ENCODE results near the gene ZG16B.

ZG16B gene

DNA sequence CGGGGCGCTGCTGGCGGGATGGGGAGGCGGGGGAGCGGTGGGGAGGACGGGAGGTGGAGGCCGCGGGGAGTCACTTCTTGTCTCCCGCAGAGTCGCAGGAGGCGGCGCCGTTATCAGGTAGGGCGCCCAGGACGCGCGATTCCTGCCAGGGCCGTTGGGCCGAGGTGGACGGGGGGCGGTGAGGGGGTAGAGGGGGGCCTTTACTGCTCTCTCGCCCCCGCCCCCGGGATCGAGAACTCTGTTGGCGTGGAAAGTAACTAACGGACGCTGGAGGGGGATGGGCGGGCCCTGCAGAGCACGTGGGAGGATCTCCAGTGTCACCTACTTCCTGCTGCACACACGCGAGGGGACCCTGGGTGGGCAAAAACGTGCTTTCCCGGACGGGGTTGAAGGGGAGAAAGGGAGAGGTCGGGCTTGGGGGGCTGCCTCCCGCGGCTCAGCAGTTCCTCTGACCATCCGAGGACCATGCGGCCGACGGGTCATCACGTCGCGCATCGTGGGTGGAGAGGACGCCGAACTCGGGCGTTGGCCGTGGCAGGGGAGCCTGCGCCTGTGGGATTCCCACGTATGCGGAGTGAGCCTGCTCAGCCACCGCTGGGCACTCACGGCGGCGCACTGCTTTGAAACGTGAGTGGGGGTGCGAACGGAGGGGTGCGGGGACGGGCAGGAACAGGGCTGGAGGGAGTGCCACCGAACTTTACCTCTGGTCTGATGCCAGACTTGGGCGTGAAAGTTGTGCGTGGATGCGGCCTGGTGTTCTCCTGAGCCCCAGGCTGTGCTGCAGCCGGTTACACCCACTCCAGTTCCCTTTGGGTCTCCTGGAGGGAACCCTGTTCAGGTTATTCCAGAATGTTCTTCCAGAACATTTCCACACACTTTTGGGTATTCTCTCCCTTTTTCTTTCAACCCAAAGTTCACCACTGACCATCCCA, 12.5 kb upstream of the ZG16B start:
- Mint-ChIP-seq H3K27me3 (peaks cover 23% of the 10 kb centered on the region), H3K36me3 (no peaks in the 10 kb centered on the region), H3K27ac (no peak overlapping the region), H3K4me1 (no peaks in the 10 kb centered on the region), H3K9me3 (no peaks in the 10 kb centered on the region), H3K4me3 (peak overlapping the region; percentile 51)
- peak; percentile 5 for ATAC-seq

GRCh38 chr16:2818272-2818876, 11.7 kb upstream of the ZG16B start:
- Mint-ChIP-seq H3K4me3 (no peak overlapping the region), H3K27me3 (peaks cover 20% of the 10 kb centered on the region), H3K4me1 (no peaks in the 10 kb centered on the region), H3K27ac (no peak overlapping the region), H3K36me3 (no peaks in the 10 kb centered on the region), H3K9me3 (no peaks in the 10 kb centered on the region)
- no peak for ATAC-seq

- H3K27ac Mint-ChIP-seq = no peak overlapping the region
- no peaks in the 10 kb centered on the region for H3K9me3 Mint-ChIP-seq
- no peak for ATAC-seq
- H3K4me1 Mint-ChIP-seq = no peaks in the 10 kb centered on the region
- H3K27me3 Mint-ChIP-seq = peaks cover 20% of the 10 kb centered on the region
- H3K36me3 Mint-ChIP-seq = no peaks in the 10 kb centered on the region
- H3K4me3 Mint-ChIP-seq = no peak overlapping the region
These were observed 10.7 kb upstream of the ZG16B start for GRCh38 chr16:2819179-2819938.

GRCh38 chr16:2819939-2820835, 9.9 kb upstream of the ZG16B start:
- ATAC-seq = no peak
- Mint-ChIP-seq H3K27me3 (peaks cover 22% of the 10 kb centered on the region), H3K9me3 (no peaks in the 10 kb centered on the region), H3K4me3 (no peak overlapping the region), H3K36me3 (no peaks in the 10 kb centered on the region), H3K4me1 (no peaks in the 10 kb centered on the region), H3K27ac (no peak overlapping the region)

DNA sequence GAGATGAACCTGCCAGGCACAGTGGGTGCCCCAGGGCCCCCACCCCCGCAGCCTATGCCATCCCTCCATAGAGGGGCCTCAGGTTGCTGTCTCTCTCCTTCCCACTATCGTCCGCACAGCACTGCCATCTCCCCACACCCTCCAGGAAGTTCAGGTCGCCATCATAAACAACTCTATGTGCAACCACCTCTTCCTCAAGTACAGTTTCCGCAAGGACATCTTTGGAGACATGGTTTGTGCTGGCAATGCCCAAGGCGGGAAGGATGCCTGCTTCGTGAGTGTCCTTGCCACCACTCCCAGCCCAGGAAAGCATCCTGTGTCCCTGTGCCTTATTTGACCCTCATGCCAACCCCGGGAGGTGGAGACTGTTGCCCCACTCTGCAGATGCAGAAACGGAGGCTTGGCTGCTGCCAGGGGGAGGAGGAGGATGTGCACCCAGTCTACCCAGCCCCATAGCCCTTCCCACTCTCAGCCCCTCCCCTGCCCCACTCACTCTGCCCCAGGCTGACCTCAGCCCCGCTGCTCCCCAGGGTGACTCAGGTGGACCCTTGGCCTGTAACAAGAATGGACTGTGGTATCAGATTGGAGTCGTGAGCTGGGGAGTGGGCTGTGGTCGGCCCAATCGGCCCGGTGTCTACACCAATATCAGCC, 9.1 kb upstream of the ZG16B start:
- Mint-ChIP-seq H3K9me3 (no peaks in the 10 kb centered on the region), H3K4me3 (no peak overlapping the region), H3K27ac (no peak overlapping the region), H3K27me3 (peaks cover 30% of the 10 kb centered on the region), H3K4me1 (no peaks in the 10 kb centered on the region), H3K36me3 (no peaks in the 10 kb centered on the region)
- ATAC-seq = no peak

DNA sequence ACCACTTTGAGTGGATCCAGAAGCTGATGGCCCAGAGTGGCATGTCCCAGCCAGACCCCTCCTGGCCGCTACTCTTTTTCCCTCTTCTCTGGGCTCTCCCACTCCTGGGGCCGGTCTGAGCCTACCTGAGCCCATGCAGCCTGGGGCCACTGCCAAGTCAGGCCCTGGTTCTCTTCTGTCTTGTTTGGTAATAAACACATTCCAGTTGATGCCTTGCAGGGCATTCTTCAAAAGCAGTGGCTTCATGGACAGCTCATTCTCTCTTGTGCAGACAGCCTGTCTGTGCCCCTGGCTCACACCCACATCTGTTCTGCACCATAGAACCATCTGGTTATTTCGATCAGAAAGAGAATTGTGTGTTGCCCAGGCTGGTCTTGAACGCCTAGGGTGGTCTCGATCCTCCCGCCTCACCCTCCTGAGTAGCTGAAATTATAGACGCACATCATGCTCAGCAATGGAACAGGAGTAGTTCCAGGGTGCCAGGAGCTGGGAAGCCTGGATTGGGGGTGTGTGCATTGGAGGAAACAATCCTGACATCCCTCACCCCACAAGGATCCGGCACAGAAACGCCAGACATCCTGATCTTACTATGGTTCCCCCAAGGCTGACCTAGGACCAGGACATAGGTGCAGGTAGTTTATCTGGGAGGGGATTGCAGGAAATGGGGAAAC, 8.5 kb upstream of the ZG16B start:
- no peak overlapping the region for H3K27ac Mint-ChIP-seq
- H3K27me3 Mint-ChIP-seq = peaks cover 34% of the 10 kb centered on the region
- no peaks in the 10 kb centered on the region for H3K4me1 Mint-ChIP-seq
- no peaks in the 10 kb centered on the region for H3K9me3 Mint-ChIP-seq
- ATAC-seq = no peak
- no peak overlapping the region for H3K4me3 Mint-ChIP-seq
- H3K36me3 Mint-ChIP-seq = no peaks in the 10 kb centered on the region

GRCh38 chr16:2822158-2822495, 8.0 kb upstream of the ZG16B start:
- ATAC-seq = no peak
- Mint-ChIP-seq H3K27ac (no peak overlapping the region), H3K4me1 (no peaks in the 10 kb centered on the region), H3K9me3 (no peaks in the 10 kb centered on the region), H3K27me3 (peaks cover 37% of the 10 kb centered on the region), H3K36me3 (no peaks in the 10 kb centered on the region), H3K4me3 (no peak overlapping the region)

GRCh38 chr16:2822496-2822895, 7.6 kb upstream of the ZG16B start:
- no peaks in the 10 kb centered on the region for H3K4me1 Mint-ChIP-seq
- no peak overlapping the region for H3K4me3 Mint-ChIP-seq
- peaks cover 41% of the 10 kb centered on the region for H3K27me3 Mint-ChIP-seq
- no peak for ATAC-seq
- H3K36me3 Mint-ChIP-seq = no peaks in the 10 kb centered on the region
- H3K9me3 Mint-ChIP-seq = no peaks in the 10 kb centered on the region
- H3K27ac Mint-ChIP-seq = no peak overlapping the region

- no peaks in the 10 kb centered on the region for H3K36me3 Mint-ChIP-seq
These were observed 5.5 kb upstream of the ZG16B start for GRCh38 chr16:2824626-2825025.

GRCh38 chr16:2825049-2825742, 4.9 kb upstream of the ZG16B start:
- Mint-ChIP-seq H3K4me1 (no peaks in the 10 kb centered on the region), H3K27ac (no peak overlapping the region), H3K27me3 (peaks cover 60% of the 10 kb centered on the region), H3K9me3 (no peaks in the 10 kb centered on the region), H3K36me3 (no peaks in the 10 kb centered on the region), H3K4me3 (no peak overlapping the region)
- ATAC-seq = no peak

More at GRCh38 chr16:2824626-2825025, 5.5 kb upstream of the ZG16B start:
- no peak overlapping the region for H3K27ac Mint-ChIP-seq
- H3K4me3 Mint-ChIP-seq = no peak overlapping the region
- H3K27me3 Mint-ChIP-seq = peaks cover 56% of the 10 kb centered on the region
- H3K4me1 Mint-ChIP-seq = no peaks in the 10 kb centered on the region
- no peak for ATAC-seq
- H3K9me3 Mint-ChIP-seq = no peaks in the 10 kb centered on the region

DNA sequence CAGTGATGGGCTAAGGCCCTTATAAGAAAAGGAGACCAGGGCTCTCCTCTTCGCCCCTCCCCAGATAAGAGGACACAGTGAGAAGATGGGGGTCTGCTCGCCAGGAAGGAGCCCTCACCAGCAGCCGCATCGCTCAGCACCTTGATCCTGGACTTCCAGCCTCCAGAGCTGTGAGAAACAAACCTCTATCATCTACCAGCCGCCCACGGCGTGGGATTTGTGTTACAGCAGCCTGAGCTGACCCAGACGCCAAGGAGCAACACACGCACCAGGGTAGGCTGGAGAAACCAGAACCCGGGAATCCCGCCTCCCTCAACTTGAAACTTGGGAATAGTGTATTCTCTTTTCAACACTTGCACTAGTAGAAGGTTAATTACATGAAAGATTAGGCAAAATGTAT, 4.2 kb upstream of the ZG16B start:
- Mint-ChIP-seq H3K4me1 (no peaks in the 10 kb centered on the region), H3K4me3 (no peak overlapping the region), H3K27ac (no peak overlapping the region), H3K27me3 (peaks cover 67% of the 10 kb centered on the region), H3K9me3 (no peaks in the 10 kb centered on the region), H3K36me3 (no peaks in the 10 kb centered on the region)
- ATAC-seq = no peak

GRCh38 chr16:2826591-2827373, 3.3 kb upstream of the ZG16B start:
- Mint-ChIP-seq H3K36me3 (no peaks in the 10 kb centered on the region), H3K9me3 (no peaks in the 10 kb centered on the region), H3K4me1 (no peaks in the 10 kb centered on the region), H3K27me3 (peaks cover 67% of the 10 kb centered on the region), H3K4me3 (no peak overlapping the region), H3K27ac (no peak overlapping the region)
- ATAC-seq = no peak

GRCh38 chr16:2827374-2827791, 2.7 kb upstream of the ZG16B start:
- H3K27me3 Mint-ChIP-seq = peaks cover 68% of the 10 kb centered on the region
- no peaks in the 10 kb centered on the region for H3K4me1 Mint-ChIP-seq
- no peaks in the 10 kb centered on the region for H3K9me3 Mint-ChIP-seq
- no peak overlapping the region for H3K4me3 Mint-ChIP-seq
- H3K27ac Mint-ChIP-seq = no peak overlapping the region
- no peaks in the 10 kb centered on the region for H3K36me3 Mint-ChIP-seq
- no peak for ATAC-seq

Data from stimulated activated memory B cell treated with anti-CD40 and anti-IgM and Interleukin-4, amounts not matched to agents 10 μg/mL and 1 μg/mL and 100 μg/mL, for 72 hours (primary cell).